Mammary epithelial cell (primary cell): ENCODE data around the gene DAZ3.
"Not testable (repeated sequence)": the region's sequence is repeated elsewhere in the genome, so short reads cannot be mapped to it uniquely, and the experiment has no call there.

ENCODE experiments used
- EZH2 ChIP-seq: IDR thresholded peaks from 2 replicates; pipeline ENCODE4 v1.6.1; 2012; ENCODE audit warnings: low read length, inconsistent platforms, borderline replicate concordance
- TF ChIP-seq, protein P1 (sequence below), 2 donors: IDR thresholded peaks in 1 of 2; conservative IDR thresholded peaks in 1 of 2; 2 replicates each; pipeline ENCODE4 v1.5.1; 2011 to 2012; ENCODE audit warnings: inconsistent platforms in 2 of 2, low read length in 2 of 2, mild to moderate bottlenecking in 2 of 2, control low read depth in 1 of 2, low read depth in 1 of 2; ENCODE audit not compliant: insufficient read depth in 1 of 2; ENCODE audit errors: extremely low read depth in 1 of 2

DNA sequence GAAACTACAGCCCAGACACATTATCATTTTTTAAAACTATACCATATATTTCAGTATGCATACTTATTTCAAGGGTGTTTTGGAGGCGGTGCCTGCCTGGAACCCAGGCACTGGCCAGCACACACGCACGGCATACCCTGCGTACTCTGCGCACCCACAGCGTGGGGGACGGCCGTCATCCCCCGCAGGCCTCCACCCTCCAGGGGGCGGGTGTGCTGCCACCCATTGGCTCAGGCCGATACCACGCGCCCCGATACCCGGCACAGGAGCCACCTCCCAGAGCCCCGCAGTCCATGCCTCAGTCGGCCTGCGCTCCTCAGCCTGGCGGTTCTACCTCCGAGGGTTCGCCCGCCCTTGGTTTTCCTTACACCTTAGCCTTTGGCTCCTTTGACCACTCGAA is 20.4 kb upstream of the DAZ3 start, which contains the start of gene DAZ4:
- TF ChIP-seq, protein P1, sequence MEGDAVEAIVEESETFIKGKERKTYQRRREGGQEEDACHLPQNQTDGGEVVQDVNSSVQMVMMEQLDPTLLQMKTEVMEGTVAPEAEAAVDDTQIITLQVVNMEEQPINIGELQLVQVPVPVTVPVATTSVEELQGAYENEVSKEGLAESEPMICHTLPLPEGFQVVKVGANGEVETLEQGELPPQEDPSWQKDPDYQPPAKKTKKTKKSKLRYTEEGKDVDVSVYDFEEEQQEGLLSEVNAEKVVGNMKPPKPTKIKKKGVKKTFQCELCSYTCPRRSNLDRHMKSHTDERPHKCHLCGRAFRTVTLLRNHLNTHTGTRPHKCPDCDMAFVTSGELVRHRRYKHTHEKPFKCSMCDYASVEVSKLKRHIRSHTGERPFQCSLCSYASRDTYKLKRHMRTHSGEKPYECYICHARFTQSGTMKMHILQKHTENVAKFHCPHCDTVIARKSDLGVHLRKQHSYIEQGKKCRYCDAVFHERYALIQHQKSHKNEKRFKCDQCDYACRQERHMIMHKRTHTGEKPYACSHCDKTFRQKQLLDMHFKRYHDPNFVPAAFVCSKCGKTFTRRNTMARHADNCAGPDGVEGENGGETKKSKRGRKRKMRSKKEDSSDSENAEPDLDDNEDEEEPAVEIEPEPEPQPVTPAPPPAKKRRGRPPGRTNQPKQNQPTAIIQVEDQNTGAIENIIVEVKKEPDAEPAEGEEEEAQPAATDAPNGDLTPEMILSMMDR (conservative IDR thresholded peaks at IDR 0.05 in 1 of 2, IDR thresholded peaks at IDR 0.05 in 1 of 2; ENCODE audit: extremely low read depth in 1 of 2, insufficient read depth in 1 of 2, low read depth in 1 of 2, low read length in 2 of 2): not testable (repeated sequence)
- not testable (repeated sequence) for TF ChIP-seq EZH2
